SK-N-DZ (cell line): Measurements from ENCODE around the gene ACTMAP.
"Not testable (repeated sequence)": the region's sequence is repeated elsewhere in the genome, so short reads cannot be mapped to it uniquely, and the experiment has no call there.

ENCODE experiments used
- DNase-seq: peaks from one replicate; pipeline ENCODE4 v3.0.0-alpha.2; 2015; ENCODE audit warnings: low spot score

The ACTMAP gene

DNA sequence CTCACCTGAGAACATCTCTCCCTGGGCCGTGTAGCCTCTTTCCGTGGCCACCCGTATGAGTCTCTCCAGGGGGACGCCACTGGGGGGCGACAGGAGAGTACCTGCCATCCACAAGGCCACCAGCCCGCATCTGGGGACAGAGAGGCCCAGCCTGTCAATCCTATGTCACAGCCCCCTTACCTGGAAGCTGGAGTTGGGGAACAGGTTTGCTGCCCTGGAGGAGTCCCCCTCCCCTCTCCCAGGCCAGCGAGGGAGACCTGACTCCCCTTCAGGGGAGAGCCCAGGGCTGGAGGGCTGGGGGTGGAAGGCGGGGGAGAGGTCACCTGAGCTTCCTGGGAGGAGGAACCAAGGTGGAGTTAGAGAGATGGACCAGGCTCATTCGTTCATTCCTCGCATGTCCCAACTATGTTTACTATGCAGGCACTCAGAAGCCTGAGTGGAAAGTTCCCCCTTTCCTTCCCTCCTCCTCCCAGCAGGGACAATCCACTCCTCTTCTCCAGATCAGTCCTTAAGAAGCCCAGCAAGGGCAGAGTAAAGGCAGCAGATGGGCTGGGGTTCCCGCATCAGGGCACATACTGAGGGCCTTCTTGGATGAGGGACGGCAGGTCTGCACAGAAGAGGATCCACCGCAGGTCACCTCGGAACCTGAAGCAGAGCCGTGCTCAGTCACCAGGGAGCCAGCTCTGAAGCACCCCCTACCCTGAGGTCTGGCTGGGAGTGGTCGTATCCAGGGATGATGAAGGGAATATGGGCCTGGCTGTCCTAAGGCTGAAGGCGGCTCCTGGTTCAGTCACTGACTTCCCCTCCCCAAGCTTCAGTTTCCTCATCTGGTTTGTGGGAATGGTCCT, 5.5 kb downstream of the ACTMAP start:
- no peak for DNase-seq

DNA sequence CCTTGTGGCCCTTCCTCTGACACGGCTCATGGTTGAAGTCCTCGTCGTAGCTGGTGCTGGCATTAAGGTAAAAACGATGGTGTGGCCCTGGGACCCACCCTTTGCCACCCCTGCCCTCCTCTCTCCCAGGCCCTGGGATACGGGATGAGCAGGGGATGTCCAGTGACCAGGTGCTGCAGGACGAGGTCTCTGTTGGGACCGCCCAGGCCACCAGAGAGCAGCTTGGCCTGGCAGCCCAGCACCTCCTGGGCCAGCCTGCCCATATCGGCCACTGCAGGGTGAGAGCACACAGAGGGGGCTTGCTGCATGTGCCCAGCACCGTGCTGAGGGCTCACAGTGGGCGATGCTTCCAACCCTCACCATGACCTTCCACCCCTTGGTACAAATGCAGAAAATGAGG, 6.4 kb downstream of the ACTMAP start:
- DNase-seq = no peak

DNA sequence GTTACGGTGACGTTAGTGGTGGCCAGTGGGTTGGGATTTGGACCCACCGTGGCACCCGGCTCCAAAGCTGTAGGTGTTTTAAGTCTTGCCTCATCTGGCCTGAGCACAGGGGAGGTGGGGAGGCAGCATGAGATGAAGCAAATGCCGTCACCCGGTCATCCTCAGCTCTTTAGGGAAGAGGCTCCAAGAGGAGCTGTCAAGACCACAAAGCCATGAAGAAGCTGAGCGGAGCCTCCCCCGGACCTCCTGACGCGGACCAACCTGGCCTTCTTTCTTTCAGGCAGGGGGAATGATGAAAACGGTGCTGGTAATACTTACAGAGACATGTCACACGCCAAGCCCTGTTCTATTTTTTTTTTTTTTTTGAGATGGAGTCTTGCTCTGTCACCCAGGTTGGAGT, 7.4 kb downstream of the ACTMAP start:
- DNase-seq = no peak

DNA sequence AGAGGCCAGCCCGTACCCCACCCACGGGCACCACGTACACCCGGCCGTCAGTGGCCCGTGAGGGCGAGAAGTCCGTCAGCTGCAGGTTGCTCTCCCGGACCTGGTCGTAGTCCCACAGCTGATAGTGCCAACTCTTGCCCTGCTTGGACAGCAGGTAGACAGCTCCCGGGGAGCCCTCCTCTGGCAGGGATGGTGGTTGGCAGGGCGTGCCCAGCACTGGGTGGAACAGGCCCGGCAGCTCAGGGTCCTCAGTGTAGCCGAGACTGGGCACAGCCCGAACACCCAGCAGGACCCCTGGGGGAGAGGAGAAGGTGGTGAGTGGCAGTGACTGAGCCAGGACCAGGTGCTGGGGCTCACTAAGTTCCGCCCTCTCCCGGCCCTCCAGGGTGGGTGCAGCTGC, 7.8 kb downstream of the ACTMAP start:
- DNase-seq = no peak

DNA sequence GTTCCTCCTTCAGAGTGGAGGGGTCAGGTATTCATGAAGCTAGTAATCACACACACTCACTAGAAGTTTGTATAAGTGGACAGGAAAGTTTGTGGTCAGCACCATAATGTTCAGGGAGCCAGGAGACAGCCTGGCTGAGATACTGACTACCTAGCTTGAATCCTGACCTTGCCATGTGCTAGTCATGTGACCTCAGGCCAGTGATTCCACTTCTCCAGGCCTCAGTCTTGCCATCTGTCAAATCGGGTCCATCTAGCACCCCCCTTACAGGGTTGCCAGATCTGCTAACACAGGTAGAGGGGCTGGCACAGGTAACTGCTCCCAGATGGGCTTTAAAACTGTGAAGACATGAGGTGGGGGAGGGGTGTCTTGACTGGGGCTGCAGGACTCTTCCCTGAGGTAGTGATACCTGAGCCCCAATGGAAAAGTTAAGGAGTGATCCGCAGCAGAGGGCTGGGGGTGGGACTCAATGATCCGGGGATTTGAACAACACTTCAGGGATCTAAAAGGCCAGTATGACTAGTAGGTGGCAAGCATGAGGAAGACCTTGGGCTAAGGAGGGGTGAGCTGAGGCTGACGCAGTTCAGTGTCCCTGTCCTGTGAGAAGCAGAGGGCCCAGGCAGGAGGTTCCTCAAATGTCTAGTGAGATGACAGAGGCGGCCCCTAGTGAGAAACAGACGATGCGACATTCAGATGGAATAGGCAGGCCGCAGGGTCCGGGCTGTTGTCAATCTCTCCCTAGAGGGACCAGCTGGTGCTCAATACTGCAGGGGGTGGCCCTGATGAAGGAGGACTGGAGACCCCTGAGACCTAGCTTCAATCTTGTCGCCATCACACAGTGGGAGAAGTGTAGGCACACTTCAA, 8.5 kb downstream of the ACTMAP start:
- DNase-seq = no peak

DNA sequence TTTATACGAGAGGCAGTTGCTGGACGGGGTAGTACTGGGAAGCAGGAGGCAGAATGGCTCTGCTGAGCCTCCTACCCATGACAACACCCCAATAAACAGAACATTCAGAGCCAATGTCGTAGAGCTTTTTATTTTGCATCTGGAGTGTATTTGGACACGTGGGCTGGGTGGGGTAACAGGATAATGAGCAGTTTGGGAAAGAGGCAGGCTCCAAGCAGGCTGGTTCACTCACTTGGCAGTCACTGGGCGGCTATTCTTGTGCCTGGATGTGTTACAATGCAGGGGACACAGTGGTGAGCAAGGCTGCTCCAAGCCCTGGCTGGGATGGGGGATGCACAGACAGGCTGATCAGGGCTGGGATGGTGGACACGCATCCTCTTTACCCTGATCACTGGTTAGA, 9.5 kb downstream of the ACTMAP start:
- DNase-seq = no peak

DNA sequence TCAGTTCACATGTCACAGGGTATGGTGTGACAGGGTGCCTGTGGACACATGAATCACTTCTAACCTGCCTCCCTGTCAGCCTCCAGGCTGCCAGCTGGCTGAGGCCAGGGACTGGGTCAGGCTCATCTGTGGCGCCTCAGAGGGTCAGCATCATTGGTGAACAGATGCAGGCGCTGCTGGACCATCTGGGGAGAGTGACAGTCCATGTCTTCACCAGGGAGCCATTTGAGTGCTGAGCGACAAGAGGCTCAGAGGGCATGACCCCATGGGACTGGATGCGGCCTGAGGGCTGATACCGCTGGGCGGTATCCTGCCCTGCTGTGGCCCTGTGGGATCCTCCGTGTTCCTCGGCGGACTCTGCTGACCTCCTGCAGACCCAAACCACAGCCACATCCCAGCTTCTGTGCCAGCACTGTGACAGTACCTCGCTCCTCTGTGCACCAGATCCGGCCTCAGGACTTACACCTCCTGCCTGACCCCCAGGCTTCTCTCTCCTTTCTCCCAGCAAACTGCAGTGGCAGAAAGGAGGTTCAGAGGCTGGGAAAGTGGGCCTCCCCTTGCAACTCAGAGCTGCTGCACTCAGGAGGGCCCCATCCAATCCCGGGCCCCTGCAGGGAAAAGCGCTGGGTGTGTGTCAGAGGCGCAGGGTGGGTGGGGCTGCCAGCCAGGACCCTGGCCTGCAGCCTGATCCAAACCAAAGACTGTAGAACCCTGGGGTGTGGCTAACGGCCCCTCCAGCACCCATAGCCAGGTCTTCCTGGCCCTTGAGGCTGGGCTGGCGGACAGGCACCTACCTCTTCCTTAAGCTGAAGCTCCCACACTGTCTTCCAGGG, 10.2 kb downstream of the ACTMAP start:
- no peak for DNase-seq

DNA sequence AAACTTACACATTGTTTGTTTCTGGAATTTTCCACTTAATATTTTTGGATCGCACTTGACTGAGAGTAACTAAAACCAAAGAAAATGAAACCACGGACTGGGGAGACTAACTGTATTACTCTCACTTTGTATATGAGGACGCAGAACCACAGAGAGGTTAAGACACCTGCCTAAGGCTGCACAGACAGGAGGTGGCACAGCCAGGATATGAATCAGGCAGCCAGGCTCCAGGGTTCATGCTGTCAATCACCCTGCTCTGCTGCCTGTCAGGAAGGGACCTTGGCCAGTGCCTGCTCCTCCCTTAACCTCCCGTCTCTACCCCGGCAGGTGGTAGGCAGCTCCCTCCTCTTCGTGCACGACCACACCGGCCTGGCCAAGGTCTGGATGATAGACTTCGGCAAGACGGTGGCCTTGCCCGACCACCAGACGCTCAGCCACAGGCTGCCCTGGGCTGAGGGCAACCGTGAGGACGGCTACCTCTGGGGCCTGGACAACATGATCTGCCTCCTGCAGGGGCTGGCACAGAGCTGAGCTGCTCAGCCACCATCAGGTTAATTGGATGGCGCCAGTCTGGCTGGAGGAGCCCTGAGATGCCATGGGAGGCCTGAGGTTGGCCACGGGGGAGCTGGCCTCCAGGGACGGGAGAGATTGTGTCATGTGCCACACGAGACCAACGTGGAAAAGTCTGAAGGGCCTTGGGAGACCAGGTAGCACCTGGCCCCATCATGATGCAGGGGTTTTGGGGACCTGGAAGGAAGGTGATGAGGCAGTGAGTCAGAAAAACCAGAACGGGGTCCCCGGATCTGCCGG, 11.0 kb downstream of the ACTMAP start:
- no peak for DNase-seq

DNA sequence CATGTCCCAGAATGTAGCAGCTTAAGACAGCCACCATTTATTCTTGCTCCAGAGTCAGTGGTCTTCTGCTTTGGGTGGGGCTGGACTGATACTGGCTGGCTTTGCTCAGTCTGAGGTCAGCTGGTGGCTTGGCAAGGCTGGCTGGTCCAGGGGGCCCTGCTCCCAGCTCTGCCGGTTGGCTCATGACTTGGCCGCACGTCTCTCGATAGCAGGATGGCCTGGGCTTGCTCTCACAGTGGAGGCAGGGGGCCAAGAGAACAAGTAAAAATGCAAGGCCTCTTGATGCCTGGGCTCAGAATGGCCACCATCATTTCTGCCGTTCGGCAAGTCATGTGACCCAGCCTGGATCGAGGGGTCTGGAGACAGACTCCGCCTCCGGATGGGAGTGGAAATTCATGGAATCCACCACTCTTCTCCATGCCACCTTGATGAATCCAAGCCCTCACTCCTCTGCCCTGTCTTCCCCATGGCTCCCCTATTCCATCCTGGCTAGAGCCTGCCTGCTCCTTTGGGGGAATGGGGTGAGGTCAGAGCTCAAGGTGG, 13.1 kb downstream of the ACTMAP start:
- DNase-seq = no peak

DNA sequence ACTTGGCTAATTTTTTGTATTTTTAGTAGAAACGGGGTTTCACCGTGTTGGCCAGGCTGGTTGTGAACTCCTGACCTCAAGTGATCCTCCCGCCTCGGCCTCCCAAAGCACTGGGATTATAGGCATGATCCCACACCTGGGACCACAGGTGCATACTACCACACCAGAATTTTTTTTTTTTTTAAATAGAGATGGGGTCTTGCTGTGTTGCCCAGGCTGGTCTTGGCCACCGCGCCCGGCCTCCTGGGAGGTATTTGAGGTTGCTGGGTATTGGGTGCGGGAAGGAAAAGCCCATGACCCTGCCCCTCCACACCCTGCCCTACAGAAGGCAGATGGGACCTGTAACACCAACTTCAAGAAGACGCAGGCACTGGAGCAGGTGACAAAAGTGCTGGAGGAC, 13.6 kb downstream of the ACTMAP start:
- DNase-seq = no peak

DNA sequence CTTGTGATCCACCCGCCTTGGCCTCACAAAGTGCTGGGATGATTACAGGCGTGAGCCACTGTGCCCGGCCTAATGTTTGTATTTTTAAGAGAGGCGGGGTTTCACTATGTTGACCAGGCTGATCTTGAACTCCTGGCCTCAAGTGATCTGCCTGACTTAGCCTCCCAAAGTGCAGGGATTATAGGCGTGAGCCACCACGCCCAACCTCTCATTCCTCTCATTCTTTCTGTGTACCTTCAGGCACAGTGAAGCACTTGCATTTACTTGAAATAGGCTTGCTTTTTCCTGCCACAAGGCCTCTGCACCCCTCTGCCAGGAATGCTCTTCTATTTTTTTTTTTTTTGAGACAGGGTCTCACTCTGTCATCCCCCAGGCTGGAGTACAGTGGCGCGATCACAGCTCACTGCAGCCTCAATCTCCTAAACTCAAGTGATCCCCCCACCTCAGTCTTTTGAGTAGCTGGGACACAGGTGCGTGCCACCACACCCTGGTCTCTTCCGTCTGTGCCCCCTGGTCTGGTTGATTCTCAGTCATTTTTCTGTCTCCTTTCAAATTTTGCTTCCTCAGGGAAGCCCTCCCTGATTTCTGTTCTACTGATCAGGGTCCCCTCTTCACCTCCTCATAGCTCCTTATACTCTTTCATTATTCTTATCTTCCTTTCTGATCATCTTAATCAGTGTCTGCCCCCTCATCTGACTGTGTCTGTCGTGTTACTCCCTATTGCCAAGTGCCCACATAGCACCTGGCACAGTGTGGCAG, 15.1 kb downstream of the ACTMAP start:
- DNase-seq = no peak

DNA sequence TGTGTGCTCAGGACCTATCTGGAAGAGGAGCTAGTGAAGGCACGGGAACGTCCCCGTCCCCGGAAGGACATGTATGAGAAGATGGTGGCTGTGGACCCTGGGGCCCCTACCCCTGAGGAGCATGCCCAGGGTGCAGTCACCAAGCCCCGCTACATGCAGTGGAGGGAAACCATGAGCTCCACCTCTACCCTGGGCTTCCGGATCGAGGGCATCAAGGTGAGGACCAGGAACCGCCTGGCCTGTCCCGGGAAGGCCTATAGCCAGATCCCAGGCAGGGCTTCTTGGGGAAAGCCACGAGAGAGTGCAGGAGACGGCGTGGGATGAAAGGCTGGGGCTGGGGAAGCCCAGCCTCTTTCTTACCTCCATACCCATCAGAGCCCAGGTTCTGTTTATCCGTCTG, 17.1 kb downstream of the ACTMAP start:
- no peak for DNase-seq

DNA sequence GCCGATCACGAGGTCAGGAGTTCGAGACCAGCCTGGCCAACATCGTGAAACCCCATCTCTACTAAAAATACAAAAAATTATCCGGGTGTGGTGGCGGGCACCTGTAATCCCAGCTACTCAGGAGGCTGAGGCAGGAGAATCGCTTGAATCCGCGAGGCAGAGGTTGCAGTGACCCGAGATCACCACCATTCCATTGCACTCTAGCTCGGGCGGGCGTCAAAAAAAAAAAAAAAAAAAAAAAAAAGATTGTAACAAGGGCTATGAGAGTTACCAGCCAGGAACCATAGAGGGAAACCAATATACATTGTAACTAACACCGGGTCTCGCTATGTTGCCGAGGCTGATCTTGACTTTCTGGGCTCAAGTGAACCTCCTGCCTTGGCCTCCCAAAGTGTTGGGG, 18.0 kb downstream of the ACTMAP start:
- not testable (repeated sequence) for DNase-seq

DNA sequence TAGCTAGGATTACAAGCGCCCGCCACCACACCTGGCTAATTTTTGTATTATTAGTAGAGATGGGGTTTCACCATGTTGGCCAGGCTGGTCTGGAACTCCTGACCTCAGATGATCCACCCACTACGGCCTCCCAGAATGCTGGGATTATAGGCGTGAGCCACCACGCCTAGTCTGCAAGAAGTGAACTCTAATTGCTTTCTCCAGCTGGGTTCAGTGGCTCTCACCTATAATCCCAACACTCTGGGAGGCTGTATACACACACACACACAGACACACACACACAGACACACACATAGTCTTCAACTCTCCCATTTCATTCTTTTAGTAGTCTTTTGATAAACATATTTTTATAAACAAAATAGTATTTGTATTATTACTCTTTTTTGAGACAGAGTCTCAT, 20.2 kb downstream of the ACTMAP start:
- not testable (repeated sequence) for DNase-seq

DNA sequence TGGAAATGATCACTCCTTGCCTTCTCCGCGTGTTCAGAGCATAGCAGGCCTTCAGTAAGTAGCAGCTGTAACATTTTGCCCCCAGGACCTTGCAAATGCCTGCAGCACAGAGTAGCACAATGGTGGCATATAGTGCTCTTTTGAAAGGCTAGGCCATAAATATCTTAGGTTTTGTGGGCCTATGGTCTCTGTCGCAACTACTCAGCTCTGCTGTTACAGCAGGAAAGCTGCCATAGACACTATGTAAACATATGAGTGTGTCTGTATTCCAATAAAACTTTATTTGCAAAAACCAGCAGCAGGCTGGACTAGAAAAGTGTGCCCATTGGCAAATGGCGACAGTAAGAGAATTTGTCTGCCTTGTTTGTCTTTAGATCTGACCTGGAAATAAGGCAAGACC, 24.0 kb downstream of the ACTMAP start:
- no peak for DNase-seq

DNA sequence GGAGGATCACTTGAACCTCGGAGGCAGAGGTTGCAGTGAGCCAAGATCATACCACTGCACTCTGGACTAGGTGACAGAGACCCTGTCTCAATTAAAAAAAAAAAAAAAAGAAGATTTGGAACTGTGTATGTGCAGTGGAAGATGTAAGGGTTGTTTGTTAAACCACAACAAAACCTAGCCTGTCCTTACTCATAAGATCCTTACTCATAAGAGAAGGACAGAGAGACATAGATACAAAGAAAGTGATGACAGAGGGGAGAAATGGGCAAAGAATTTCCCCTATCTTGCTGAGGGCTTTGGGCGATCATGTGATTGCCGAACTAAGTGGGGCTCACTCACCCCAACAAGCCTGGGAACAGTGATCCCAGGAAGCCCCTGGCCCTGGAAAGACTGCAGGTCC, 25.4 kb downstream of the ACTMAP start:
- DNase-seq = no peak

DNA sequence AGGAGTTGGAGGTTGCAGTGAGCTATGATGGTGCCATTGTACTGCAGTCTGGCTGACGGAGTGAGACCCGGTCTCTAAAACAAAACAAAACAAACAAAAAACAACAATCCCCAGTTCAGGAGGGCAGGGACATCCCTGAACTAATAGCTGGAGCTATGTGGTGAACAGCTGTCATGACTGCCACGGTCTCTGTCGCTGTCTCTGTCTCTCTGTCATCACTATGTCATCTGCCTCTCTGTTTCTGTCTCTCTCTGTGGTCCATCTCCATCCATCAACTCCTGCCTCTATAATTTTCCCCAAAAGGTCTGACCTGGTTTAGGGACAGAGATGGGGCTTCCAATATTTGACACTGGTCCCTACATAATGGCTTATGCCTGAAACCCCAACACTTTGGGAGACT, 26.0 kb downstream of the ACTMAP start:
- no peak for DNase-seq

DNA sequence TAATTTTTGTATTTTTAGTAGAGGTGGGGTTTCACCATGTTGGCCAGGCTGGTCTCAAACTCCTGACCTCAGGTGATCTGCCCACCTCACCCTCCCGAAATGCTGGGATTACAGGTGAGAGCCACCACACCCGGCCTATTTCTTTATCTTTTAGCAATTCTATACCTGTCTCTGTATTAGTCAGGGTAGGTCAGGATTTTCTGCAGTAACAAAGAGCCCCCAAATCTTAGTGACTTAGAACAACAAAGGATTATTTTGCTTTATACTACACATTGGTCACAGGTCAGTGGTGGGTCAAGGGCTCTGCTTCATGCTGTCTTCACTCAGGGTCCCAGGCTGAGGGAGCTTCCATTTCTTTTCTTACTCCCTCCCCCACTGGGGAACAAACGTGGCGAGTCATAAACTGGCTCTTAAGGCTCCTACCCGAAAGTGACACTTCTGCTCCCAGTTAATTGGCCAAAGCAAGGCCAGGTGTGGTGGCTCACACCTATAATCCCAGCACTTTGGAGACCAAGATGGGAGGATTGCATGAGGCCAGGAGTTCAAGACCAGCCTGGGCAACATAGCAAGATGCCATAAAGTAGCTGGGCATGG, 26.5 kb downstream of the ACTMAP start:
- DNase-seq = no peak

DNA sequence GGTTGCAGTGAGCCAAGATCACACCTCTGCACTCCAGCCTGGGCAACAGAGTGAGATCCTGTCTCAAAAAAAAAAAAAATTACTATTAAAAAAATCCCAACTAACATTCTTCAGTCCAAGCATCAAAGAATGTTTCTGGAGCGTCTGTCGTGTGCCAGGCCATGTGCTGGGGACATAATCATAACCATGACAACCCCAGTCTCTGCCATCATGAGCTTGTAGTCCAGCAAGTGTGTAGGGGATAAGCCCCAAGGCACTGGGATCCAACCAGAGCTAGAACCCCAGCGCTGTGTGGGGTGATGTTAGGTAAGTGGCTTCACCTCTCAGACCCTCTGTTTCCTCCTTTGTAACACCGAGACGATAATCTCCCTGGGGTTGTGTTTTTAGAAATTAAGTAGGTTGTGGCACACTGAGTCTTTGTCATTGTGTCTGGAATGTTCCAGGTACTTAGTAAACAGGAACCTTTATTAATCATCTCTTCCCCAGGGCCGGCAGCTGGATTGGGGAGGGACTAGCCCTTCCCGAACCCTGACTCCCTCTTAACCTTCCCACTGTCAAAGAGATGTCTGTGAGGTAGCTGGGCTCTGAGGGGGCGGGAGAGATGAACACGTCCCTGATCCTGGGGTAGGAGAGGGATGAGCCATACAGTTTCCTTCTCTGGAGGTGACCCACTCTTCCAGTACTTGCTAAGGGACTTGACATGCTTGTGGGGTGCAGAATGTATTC, 28.2 kb downstream of the ACTMAP start:
- DNase-seq = no peak
